ENCODE measurements around the gene DPP6. TPM values are rescaled to one million over a fixed set of nuclear protein-coding genes. Genes with fewer than 3 reads are reported as not detected.

The DPP6 gene
- total and polyA plus RNA-seq, 2 experiments from 2014 or later, result not detected

DNA sequence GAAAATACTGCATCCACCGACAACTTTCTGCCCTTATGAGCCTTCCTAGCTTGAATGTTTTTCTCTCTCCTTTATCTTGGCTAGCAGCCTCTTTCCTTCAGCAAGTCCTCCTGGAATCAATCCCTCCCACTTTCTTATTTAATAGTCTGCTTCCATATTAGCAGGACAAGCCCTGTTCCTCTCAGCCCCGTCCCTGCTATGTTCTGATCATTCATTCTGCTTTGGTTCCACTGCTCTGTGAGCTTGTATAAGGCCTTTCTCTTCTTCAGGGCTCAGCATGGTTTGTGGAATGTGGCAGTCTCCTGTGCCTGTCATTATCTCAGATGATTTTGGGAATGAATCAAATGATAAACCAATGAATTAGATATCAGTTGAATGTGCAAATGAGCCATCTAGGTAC, 420.1 kb downstream of the DPP6 start:
- Mint-ChIP-seq H3K4me1 (peaks cover 2% of the 10 kb centered on the region; the same call in 1 of the 3 replicates), H3K4me3 (no peak overlapping the region), H3K9me3 (no peaks in the 10 kb centered on the region), H3K27ac (no peak overlapping the region), H3K27me3 (ENCODE audit: insufficient read depth, low read depth, poor library complexity) (no peaks in the 10 kb centered on the region), H3K36me3 (ENCODE audit: low read depth) (no peaks in the 10 kb centered on the region)
- peaks cover 32% of the 10 kb centered on the region; the same call in 1 of the 2 replicates for H3K36me3 ChIP-seq (ENCODE audit: insufficient read depth)
- H3K4me2 ChIP-seq, result no peak overlapping the region
- H3K27me3 ChIP-seq (ENCODE audit: insufficient read depth), result no peaks in the 10 kb centered on the region
- TF ChIP-seq EZH2phosphoT487 (IDR thresholded peaks at IDR 0.05; ENCODE audit: unreplicated experiment) (no peak), CREB1 (CRISPR knock-in tag; IDR thresholded peaks at IDR 0.05; ENCODE audit: low read depth) (no peak), ZNF114 (CRISPR knock-in tag; IDR thresholded peaks at IDR 0.05) (no peak), ZNF331 (CRISPR knock-in tag; IDR thresholded peaks at IDR 0.05; ENCODE audit: low read depth) (no peak), JUNB (IDR thresholded peaks at IDR 0.05; ENCODE audit: unreplicated experiment) (no peak)
- TF ChIP-seq, protein P1, sequence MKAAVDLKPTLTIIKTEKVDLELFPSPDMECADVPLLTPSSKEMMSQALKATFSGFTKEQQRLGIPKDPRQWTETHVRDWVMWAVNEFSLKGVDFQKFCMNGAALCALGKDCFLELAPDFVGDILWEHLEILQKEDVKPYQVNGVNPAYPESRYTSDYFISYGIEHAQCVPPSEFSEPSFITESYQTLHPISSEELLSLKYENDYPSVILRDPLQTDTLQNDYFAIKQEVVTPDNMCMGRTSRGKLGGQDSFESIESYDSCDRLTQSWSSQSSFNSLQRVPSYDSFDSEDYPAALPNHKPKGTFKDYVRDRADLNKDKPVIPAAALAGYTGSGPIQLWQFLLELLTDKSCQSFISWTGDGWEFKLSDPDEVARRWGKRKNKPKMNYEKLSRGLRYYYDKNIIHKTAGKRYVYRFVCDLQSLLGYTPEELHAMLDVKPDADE (IDR thresholded peaks at IDR 0.05), result no peak
- TF ChIP-seq, protein P2, sequence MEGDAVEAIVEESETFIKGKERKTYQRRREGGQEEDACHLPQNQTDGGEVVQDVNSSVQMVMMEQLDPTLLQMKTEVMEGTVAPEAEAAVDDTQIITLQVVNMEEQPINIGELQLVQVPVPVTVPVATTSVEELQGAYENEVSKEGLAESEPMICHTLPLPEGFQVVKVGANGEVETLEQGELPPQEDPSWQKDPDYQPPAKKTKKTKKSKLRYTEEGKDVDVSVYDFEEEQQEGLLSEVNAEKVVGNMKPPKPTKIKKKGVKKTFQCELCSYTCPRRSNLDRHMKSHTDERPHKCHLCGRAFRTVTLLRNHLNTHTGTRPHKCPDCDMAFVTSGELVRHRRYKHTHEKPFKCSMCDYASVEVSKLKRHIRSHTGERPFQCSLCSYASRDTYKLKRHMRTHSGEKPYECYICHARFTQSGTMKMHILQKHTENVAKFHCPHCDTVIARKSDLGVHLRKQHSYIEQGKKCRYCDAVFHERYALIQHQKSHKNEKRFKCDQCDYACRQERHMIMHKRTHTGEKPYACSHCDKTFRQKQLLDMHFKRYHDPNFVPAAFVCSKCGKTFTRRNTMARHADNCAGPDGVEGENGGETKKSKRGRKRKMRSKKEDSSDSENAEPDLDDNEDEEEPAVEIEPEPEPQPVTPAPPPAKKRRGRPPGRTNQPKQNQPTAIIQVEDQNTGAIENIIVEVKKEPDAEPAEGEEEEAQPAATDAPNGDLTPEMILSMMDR (conservative IDR thresholded peaks at IDR 0.05; ENCODE audit: low read depth in 2 of 2), result no peak
- TF ChIP-seq, protein P3, sequence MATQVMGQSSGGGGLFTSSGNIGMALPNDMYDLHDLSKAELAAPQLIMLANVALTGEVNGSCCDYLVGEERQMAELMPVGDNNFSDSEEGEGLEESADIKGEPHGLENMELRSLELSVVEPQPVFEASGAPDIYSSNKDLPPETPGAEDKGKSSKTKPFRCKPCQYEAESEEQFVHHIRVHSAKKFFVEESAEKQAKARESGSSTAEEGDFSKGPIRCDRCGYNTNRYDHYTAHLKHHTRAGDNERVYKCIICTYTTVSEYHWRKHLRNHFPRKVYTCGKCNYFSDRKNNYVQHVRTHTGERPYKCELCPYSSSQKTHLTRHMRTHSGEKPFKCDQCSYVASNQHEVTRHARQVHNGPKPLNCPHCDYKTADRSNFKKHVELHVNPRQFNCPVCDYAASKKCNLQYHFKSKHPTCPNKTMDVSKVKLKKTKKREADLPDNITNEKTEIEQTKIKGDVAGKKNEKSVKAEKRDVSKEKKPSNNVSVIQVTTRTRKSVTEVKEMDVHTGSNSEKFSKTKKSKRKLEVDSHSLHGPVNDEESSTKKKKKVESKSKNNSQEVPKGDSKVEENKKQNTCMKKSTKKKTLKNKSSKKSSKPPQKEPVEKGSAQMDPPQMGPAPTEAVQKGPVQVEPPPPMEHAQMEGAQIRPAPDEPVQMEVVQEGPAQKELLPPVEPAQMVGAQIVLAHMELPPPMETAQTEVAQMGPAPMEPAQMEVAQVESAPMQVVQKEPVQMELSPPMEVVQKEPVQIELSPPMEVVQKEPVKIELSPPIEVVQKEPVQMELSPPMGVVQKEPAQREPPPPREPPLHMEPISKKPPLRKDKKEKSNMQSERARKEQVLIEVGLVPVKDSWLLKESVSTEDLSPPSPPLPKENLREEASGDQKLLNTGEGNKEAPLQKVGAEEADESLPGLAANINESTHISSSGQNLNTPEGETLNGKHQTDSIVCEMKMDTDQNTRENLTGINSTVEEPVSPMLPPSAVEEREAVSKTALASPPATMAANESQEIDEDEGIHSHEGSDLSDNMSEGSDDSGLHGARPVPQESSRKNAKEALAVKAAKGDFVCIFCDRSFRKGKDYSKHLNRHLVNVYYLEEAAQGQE (IDR thresholded peaks at IDR 0.05; ENCODE audit: unreplicated experiment), result no peak
- H3K4me1 ChIP-seq (ENCODE audit: insufficient read depth), result no peaks in the 10 kb centered on the region
- H3K27ac ChIP-seq (ENCODE audit: low read depth), result no peak overlapping the region
- ATAC-seq (no peak), DNase-seq (ENCODE audit: low spot score) (no peak)
- no peaks in the 10 kb centered on the region for H3K79me2 ChIP-seq (replicated peaks; ENCODE audit: insufficient read depth)
- no peak overlapping the region for H3K4me3 ChIP-seq
- H4K20me1 ChIP-seq (replicated peaks; ENCODE audit: insufficient read depth), result no peaks in the 10 kb centered on the region
- no peak overlapping the region for H2AFZ ChIP-seq
- no peaks in the 10 kb centered on the region for H3K9me2 ChIP-seq (ENCODE audit: insufficient read depth)
- H3F3A ChIP-seq (replicated peaks; ENCODE audit: low read depth), result no peaks in the 10 kb centered on the region

DNA sequence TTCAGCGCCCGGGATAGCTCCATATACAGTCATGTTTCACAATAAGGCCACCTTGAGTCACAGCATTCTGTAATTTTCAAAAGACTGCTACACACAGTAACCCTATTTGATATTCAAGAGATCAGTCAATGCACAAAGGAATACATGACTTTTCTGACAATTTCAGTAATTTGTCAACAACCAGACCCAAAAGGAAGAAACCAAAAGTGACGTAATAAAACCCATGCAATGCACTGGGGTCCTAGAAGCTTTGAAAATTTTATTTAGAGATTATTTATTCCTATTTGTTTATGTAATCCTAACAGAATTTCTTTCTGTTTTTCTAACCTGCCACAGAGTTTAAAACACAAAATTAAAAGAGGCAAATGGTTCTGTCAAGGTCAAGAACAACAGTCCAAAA, 421.2 kb downstream of the DPP6 start:
- Histone ChIP-seq H3K27ac (ENCODE audit: low read depth) (no peak overlapping the region), H3K36me3 (ENCODE audit: insufficient read depth) (peaks cover 28% of the 10 kb centered on the region; the same call in 1 of the 2 replicates), H3F3A (replicated peaks; ENCODE audit: low read depth) (no peaks in the 10 kb centered on the region), H2AFZ (no peak overlapping the region), H3K79me2 (replicated peaks; ENCODE audit: insufficient read depth) (no peaks in the 10 kb centered on the region), H3K4me1 (ENCODE audit: insufficient read depth) (no peaks in the 10 kb centered on the region), H4K20me1 (replicated peaks; ENCODE audit: insufficient read depth) (no peaks in the 10 kb centered on the region), H3K4me3 (no peak overlapping the region), H3K27me3 (ENCODE audit: insufficient read depth) (no peaks in the 10 kb centered on the region), H3K9me2 (ENCODE audit: insufficient read depth) (no peaks in the 10 kb centered on the region), H3K4me2 (no peak overlapping the region)
- H3K27me3 Mint-ChIP-seq (ENCODE audit: insufficient read depth, low read depth, poor library complexity), result no peaks in the 10 kb centered on the region
- no peaks in the 10 kb centered on the region for H3K9me3 Mint-ChIP-seq
- TF ChIP-seq ZNF114 (CRISPR knock-in tag; IDR thresholded peaks at IDR 0.05) (no peak), JUNB (IDR thresholded peaks at IDR 0.05; ENCODE audit: unreplicated experiment) (no peak)
- TF ChIP-seq, protein P2 (conservative IDR thresholded peaks at IDR 0.05; ENCODE audit: low read depth in 2 of 2), result no peak
- TF ChIP-seq, protein P1 (IDR thresholded peaks at IDR 0.05), result no peak
- peaks cover 2% of the 10 kb centered on the region; the same call in 1 of the 3 replicates for H3K4me1 Mint-ChIP-seq
- H3K4me3 Mint-ChIP-seq, result no peak overlapping the region
- DNase-seq (ENCODE audit: low spot score) (no peak), ATAC-seq (no peak)
- no peak overlapping the region for H3K27ac Mint-ChIP-seq
- H3K36me3 Mint-ChIP-seq (ENCODE audit: low read depth), result no peaks in the 10 kb centered on the region
